GM10266 (cell line): ENCODE results near the gene SNCAIP.

ENCODE experiments used
- DNase-seq: peaks from one replicate; pipeline ENCODE4 v3.0.0; 2012; ENCODE audit errors: extremely low spot score
- TF ChIP-seq, protein P1 (sequence below): IDR thresholded peaks from 2 replicates; pipeline ENCODE4 v1.5.1; 2012; ENCODE audit warnings: mild to moderate bottlenecking, low read depth; ENCODE audit not compliant: control insufficient read depth, insufficient read depth; ENCODE audit errors: missing control alignments

SNCAIP gene

DNA sequence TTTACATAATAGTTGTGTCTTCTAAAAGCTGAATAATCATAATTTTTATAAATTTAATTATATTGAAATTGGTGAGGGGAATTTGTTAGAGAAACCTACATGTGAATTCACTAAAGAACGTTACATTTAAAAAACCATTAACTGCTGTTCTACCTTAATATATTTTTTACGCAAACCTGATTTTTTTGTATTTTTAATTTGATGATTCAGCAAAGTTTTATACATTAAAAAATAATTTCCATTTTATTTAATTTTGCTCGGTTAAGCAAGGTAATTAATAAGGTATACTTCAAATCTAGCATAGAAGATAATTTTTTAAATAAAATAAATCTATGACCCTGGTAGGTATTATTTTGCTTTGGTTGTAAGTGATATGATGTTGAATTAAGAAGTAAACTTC is 114.3 kb downstream of the SNCAIP start:
- TF ChIP-seq, protein P1, sequence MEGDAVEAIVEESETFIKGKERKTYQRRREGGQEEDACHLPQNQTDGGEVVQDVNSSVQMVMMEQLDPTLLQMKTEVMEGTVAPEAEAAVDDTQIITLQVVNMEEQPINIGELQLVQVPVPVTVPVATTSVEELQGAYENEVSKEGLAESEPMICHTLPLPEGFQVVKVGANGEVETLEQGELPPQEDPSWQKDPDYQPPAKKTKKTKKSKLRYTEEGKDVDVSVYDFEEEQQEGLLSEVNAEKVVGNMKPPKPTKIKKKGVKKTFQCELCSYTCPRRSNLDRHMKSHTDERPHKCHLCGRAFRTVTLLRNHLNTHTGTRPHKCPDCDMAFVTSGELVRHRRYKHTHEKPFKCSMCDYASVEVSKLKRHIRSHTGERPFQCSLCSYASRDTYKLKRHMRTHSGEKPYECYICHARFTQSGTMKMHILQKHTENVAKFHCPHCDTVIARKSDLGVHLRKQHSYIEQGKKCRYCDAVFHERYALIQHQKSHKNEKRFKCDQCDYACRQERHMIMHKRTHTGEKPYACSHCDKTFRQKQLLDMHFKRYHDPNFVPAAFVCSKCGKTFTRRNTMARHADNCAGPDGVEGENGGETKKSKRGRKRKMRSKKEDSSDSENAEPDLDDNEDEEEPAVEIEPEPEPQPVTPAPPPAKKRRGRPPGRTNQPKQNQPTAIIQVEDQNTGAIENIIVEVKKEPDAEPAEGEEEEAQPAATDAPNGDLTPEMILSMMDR, result no peak
- no peak for DNase-seq

DNA sequence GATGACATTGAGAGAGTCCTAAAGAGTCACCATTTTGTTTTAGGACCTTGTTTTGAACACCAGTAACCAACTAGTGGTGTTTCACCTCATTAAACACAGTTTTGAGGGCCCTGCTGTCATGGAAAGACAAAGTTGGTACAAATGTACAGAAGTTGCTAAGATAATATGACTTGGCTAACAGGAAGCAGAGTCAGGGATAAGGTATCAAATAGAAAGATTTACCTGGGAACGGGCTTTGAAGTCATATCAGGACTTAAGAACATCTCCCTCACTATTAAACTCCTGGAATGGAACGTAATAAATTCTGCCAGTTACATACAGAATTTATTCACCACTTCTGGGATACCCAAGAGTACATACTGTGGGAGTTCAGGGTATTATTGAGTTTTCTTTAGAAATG is 115.6 kb downstream of the SNCAIP start:
- DNase-seq, result no peak
- TF ChIP-seq, protein P1, result no peak

DNA sequence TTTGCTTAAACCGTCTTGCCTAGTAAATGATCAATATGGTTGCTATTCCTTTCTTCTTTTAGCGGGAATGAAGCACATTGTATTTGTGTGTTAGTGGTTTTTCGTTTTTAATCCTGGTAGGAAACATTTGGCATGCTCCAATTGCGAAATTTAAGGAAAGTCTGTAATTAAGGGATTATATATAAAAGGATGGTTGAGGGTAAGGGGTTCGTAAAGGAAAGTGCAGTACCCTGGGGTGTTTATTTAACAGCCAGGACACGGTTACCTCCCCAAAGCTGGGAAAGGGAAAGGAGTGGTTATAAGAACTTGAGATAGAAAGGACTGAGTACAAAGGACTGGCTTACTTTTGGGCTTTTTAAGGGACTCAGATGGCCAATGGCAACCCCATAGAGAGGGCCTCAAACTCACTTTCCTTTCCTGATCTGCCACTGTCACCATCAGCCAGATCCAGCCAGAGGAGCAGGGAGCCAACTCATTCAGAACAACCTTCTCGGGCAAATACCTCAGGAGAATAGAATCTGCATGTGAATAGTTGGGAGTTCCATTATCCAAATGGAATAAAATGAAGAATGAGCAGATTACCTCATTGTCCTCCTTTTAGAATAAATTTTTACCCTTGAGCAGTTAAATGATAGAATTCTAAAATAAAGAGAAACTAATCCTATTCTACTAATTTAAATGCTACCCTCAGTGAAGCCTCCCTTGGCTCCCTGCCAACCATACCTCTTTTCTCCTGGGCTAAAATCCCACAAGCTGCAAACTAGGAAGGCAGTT is 117.7 kb downstream of the SNCAIP start:
- DNase-seq, result no peak
- TF ChIP-seq, protein P1, result no peak

DNA sequence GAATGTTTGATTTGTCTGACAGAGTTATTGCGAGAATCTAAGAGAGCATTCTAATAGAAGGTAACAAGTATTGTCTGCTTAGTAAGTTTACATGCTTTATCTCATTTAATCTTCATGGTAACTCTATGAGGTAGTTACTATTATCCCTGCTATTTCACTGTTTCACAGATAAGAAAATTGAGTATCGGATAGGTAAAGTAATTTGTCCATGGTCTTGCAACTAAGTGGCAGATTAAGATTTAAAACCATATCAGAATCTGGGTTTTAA is 118.2 kb downstream of the SNCAIP start:
- DNase-seq, result no peak
- TF ChIP-seq, protein P1, result no peak

DNA sequence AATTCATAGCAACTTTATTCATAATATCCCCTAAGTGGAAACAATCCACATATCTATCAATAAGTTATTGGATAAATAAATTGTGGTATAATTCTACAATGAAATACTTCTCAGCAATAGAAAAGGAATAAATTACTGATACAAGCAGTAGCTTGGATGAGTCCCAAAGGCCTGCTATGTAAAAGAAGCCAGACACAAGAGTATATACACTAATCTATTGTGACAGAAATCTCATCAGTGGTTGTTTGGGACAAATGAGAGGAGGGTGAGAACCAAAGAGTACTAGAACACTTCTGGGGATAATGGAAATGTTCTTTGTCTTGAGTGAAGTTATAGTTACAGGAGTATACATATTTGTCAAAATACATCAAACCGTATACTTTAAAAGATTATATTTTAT is 119.3 kb downstream of the SNCAIP start:
- TF ChIP-seq, protein P1, result no peak
- DNase-seq, result no peak

DNA sequence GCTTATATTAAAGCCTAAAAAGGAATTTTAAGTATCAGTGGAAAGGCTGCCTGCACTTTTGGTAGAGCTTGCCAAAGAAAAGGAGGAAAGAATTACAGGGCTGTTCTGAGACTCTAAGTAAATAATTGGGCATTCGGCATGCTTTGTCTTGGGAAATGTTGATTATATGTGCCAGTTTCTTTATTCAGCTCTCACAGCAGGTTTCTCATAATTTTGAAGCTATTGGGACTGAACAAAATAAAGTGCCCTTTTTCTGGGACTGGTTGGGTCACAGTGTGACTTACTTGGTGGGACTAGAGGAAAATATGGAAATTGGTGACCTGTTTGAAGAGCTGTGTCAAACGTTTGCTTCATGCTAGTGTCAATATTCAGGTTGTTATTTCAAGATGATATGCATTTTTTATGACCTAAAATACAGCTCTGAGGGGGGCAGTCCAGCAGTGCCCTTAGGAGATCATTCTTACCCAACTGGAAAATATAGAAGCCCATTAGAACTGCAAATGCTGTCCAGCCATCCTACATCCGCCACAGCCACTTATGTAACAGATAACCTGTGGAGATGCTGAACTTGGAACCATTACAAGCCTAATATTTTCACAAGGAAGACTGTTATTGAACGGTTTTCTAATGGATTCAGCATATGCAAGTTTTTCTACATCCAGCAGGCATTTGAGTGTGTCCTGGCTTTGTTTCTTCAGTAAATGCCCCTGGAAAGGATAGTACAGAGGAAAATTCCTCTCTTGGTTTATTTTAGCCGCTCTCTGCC is 122.4 kb downstream of the SNCAIP start:
- TF ChIP-seq, protein P1, result no peak
- DNase-seq, result no peak

DNA sequence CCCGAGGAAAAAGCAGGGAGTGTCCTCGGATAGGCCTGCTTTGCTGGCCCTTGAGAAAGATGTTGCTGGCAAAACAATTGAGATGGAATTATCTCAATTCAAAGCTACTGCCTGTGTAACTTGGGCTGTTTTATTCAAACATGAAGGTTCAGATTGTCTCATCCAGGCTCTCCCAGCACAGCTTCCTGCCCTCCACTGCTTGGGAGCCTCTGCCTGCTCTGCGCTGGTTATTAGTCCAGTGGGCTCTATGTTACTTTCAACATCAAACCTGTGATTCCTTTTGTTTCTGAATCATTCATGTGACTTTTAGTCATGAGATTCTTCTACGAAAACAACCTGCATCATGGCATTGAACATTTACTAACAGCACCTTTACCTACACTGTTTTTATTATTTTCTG is 123.2 kb downstream of the SNCAIP start:
- TF ChIP-seq, protein P1, result no peak
- no peak for DNase-seq
